Peyer's patch (tissue), 4 donors: ENCODE measurements around the gene PSAT1.

Source experiments
- CTCF ChIP-seq, 6 experiments: fragments of 450-650 bp in 4 of 6; fragments of 200-600 bp in 2 of 6; sonication (generic) in 1 of 6; IDR thresholded peaks; one replicate each; pipeline ENCODE4 v1.5.1; 2017 to 2019; ENCODE audit warnings: antibody characterized with exemption in 6 of 6, mild to moderate bottlenecking in 3 of 6, moderate library complexity in 1 of 6
- POLR2A ChIP-seq, 2 donors: fragments of 450-650 bp; IDR thresholded peaks; one replicate each; pipeline ENCODE4 v1.5.1; 2017; ENCODE audit warnings: antibody characterized with exemption in 2 of 2, mild to moderate bottlenecking in 2 of 2, moderate library complexity in 2 of 2

DNA sequence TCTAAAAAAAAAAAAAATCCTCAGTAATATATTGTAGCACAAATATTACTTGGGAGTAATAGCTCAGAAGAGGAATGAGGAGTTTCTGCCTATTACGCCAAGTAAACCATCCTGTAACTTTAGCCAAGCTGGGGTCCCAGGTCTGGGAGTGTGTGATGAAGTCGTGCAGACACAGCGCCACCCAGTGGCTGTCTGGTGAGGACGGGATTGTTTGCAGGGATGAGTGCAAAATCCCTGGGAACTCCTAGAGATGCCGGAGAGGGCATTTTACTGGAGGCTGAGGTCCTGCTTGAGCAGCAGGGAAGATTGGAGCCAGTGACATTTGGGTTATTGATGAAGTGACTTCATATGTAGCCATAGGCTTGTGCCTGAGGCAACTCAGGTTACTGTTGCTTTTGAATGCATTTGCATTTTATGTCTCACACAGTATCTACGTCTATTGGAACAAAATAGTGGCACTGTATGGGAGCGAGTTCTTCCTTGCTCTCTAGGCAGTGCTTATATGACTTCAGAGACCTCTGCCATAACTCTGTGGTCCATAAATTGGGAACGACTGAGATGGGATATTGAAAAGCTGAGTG is 72.8 kb downstream of the PSAT1 start:
- TF ChIP-seq CTCF (IDR thresholded peaks at IDR 0.05) (peak in 5 of 6 experiments; percentile 47 to 72 (median 67)), POLR2A (IDR thresholded peaks at IDR 0.05) (no peak)
